GM18520 (cell line): ENCODE results near the gene SEMA3F.

Experiments
- ATAC-seq: cut with Tn5 transposase; IDR thresholded peaks from one replicate; pipeline ENCODE4 v1.9.1; 2021; ENCODE audit not compliant: unreplicated experiment

Gene SEMA3F

GRCh38 chr3:50155491-50155878, 361 bp downstream of the SEMA3F start:
- ATAC-seq, result no peak

GRCh38 chr3:50155891-50156290, 767 bp downstream of the SEMA3F start:
- ATAC-seq, result no peak

GRCh38 chr3:50156549-50157493, 1.7 kb downstream of the SEMA3F start:
- no peak for ATAC-seq

GRCh38 chr3:50157827-50158529, 2.9 kb downstream of the SEMA3F start:
- no peak for ATAC-seq

- ATAC-seq, result no peak
Observed at GRCh38 chr3:50158530-50159146, 3.5 kb downstream of the SEMA3F start.

- no peak for ATAC-seq
Observed at GRCh38 chr3:50160561-50160983, 5.4 kb downstream of the SEMA3F start.

- ATAC-seq, result no peak
Observed at GRCh38 chr3:50161320-50161719, 6.2 kb downstream of the SEMA3F start.

- no peak for ATAC-seq
Observed at GRCh38 chr3:50162034-50162883, 7.1 kb downstream of the SEMA3F start.

- ATAC-seq, result no peak
Observed at GRCh38 chr3:50163572-50164455, 8.7 kb downstream of the SEMA3F start.

GRCh38 chr3:50164481-50164880, 9.4 kb downstream of the SEMA3F start:
- no peak for ATAC-seq

GRCh38 chr3:50164984-50165909, 10.1 kb downstream of the SEMA3F start:
- ATAC-seq, result no peak

GRCh38 chr3:50165910-50166538, 10.9 kb downstream of the SEMA3F start:
- ATAC-seq, result no peak

GRCh38 chr3:50166620-50167019, 11.5 kb downstream of the SEMA3F start:
- ATAC-seq, result no peak

GRCh38 chr3:50167069-50167840, 12.1 kb downstream of the SEMA3F start:
- ATAC-seq, result no peak

GRCh38 chr3:50167841-50168209, 12.7 kb downstream of the SEMA3F start:
- no peak for ATAC-seq

- no peak for ATAC-seq
Observed at GRCh38 chr3:50168388-50168787, 13.3 kb downstream of the SEMA3F start.

GRCh38 chr3:50168791-50169190, 13.7 kb downstream of the SEMA3F start:
- no peak for ATAC-seq
